ENCODE results near the gene A3GALT2. TPM values are rescaled to one million over a fixed set of nuclear protein-coding genes. Genes with fewer than 3 reads are reported as not detected.

Gene A3GALT2
- polyA plus RNA-seq, 1 donor from 2014 or later = 0.35 TPM

GRCh38 chr1:33351281-33351660 lies 30.4 kb upstream of the A3GALT2 start:
- H3K79me2 ChIP-seq (replicated peaks; ENCODE audit: insufficient read depth, low read length) = peaks cover 39% of the 10 kb centered on the region
- H2AFZ ChIP-seq (ENCODE audit: low read depth, low read length) = no peak overlapping the region
- no peaks in the 10 kb centered on the region for H3F3A ChIP-seq (ENCODE audit: insufficient read depth, low read length, poor library complexity, severe bottlenecking)
- H3K9me3 ChIP-seq (ENCODE audit: low read length) = no peaks in the 10 kb centered on the region
- H4K20me1 ChIP-seq (ENCODE audit: insufficient read depth) = no peaks in the 10 kb centered on the region
- peak overlapping the region; percentile 95 for H3K27ac ChIP-seq (ENCODE audit: low read length)
- no peak overlapping the region for H3K9ac ChIP-seq (ENCODE audit: low read length)
- H3K36me3 ChIP-seq (ENCODE audit: insufficient read depth, low read length) = peaks cover 14% of the 10 kb centered on the region
- no peak overlapping the region for H3K4me3 ChIP-seq (ENCODE audit: low read length)
- no peaks in the 10 kb centered on the region for H3K27me3 ChIP-seq (ENCODE audit: insufficient read depth, low read depth, low read length)
- no peak for TF ChIP-seq RAD21 (conservative IDR thresholded peaks at IDR 0.05)
- no peak for TF ChIP-seq EP300 (conservative IDR thresholded peaks at IDR 0.05; ENCODE audit: poor library complexity, severe bottlenecking)
- TF ChIP-seq, protein P1, sequence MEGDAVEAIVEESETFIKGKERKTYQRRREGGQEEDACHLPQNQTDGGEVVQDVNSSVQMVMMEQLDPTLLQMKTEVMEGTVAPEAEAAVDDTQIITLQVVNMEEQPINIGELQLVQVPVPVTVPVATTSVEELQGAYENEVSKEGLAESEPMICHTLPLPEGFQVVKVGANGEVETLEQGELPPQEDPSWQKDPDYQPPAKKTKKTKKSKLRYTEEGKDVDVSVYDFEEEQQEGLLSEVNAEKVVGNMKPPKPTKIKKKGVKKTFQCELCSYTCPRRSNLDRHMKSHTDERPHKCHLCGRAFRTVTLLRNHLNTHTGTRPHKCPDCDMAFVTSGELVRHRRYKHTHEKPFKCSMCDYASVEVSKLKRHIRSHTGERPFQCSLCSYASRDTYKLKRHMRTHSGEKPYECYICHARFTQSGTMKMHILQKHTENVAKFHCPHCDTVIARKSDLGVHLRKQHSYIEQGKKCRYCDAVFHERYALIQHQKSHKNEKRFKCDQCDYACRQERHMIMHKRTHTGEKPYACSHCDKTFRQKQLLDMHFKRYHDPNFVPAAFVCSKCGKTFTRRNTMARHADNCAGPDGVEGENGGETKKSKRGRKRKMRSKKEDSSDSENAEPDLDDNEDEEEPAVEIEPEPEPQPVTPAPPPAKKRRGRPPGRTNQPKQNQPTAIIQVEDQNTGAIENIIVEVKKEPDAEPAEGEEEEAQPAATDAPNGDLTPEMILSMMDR (IDR thresholded peaks at IDR 0.05; ENCODE audit: poor library complexity, severe bottlenecking) = no peak
- no peak for TF ChIP-seq MXI1 (conservative IDR thresholded peaks at IDR 0.05; ENCODE audit: poor library complexity, severe bottlenecking)
- TF ChIP-seq, protein P2, sequence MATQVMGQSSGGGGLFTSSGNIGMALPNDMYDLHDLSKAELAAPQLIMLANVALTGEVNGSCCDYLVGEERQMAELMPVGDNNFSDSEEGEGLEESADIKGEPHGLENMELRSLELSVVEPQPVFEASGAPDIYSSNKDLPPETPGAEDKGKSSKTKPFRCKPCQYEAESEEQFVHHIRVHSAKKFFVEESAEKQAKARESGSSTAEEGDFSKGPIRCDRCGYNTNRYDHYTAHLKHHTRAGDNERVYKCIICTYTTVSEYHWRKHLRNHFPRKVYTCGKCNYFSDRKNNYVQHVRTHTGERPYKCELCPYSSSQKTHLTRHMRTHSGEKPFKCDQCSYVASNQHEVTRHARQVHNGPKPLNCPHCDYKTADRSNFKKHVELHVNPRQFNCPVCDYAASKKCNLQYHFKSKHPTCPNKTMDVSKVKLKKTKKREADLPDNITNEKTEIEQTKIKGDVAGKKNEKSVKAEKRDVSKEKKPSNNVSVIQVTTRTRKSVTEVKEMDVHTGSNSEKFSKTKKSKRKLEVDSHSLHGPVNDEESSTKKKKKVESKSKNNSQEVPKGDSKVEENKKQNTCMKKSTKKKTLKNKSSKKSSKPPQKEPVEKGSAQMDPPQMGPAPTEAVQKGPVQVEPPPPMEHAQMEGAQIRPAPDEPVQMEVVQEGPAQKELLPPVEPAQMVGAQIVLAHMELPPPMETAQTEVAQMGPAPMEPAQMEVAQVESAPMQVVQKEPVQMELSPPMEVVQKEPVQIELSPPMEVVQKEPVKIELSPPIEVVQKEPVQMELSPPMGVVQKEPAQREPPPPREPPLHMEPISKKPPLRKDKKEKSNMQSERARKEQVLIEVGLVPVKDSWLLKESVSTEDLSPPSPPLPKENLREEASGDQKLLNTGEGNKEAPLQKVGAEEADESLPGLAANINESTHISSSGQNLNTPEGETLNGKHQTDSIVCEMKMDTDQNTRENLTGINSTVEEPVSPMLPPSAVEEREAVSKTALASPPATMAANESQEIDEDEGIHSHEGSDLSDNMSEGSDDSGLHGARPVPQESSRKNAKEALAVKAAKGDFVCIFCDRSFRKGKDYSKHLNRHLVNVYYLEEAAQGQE (IDR thresholded peaks at IDR 0.05; ENCODE audit: borderline replicate concordance) = no peak
- no peak for TF ChIP-seq POLR2AphosphoS5 (IDR thresholded peaks at IDR 0.05)
- TF ChIP-seq EZH2 (IDR thresholded peaks at IDR 0.05; ENCODE audit: borderline replicate concordance, insufficient read depth, low read length, poor library complexity, severe bottlenecking) = no peak
- no peak for TF ChIP-seq TAF1 (IDR thresholded peaks at IDR 0.05; ENCODE audit: low read depth)
- no peak for TF ChIP-seq SMC3 (conservative IDR thresholded peaks at IDR 0.05; ENCODE audit: poor library complexity)
- H3K4me2 ChIP-seq (ENCODE audit: low read length) = peak overlapping the region; percentile 96
- H3K9me2 ChIP-seq (ENCODE audit: insufficient read depth, low read length) = no peaks in the 10 kb centered on the region

GRCh38 chr1:33350611-33351280 lies 29.8 kb upstream of the A3GALT2 start:
- peak overlapping the region; percentile 88 for H3K9ac ChIP-seq (ENCODE audit: low read length)

More at GRCh38 chr1:33350611-33351280, 29.8 kb upstream of the A3GALT2 start:
- H3K79me2 ChIP-seq (replicated peaks; ENCODE audit: insufficient read depth, low read length) = peaks cover 44% of the 10 kb centered on the region
- no peaks in the 10 kb centered on the region for H3K9me2 ChIP-seq (ENCODE audit: insufficient read depth, low read length)
- no peaks in the 10 kb centered on the region for H4K20me1 ChIP-seq (ENCODE audit: insufficient read depth)
- no peaks in the 10 kb centered on the region for H3F3A ChIP-seq (ENCODE audit: insufficient read depth, low read length, poor library complexity, severe bottlenecking)
- peak overlapping the region; percentile 96 for H3K4me2 ChIP-seq (ENCODE audit: low read length)
- TF ChIP-seq EZH2 (IDR thresholded peaks at IDR 0.05; ENCODE audit: borderline replicate concordance, insufficient read depth, low read length, poor library complexity, severe bottlenecking) = no peak
- H2AFZ ChIP-seq (ENCODE audit: low read depth, low read length) = no peak overlapping the region
- H3K4me3 ChIP-seq (ENCODE audit: low read length) = peak overlapping the region; percentile 73
- peaks cover 13% of the 10 kb centered on the region for H3K36me3 ChIP-seq (ENCODE audit: insufficient read depth, low read length)
- H3K9me3 ChIP-seq (ENCODE audit: low read length) = no peaks in the 10 kb centered on the region
- no peaks in the 10 kb centered on the region for H3K27me3 ChIP-seq (ENCODE audit: insufficient read depth, low read depth, low read length)
- H3K27ac ChIP-seq (ENCODE audit: low read length) = peak overlapping the region; percentile 95
